RCC 7860 (cell line): Measurements from ENCODE around the gene MRPL14.

Experiments
- DNase-seq: peaks from one replicate; pipeline ENCODE4 v3.0.0-alpha.2; 2015; ENCODE audit warnings: low spot score
- FAIRE-seq: peaks from 2 replicates; lab custom pipeline; 2012; peaks lifted over from hg19 to GRCh38; lab: Jason Lieb, UNC

Gene MRPL14

GRCh38 chr6:44127186-44128019 is at the start of gene MRPL14, which contains the start of gene TMEM63B:
Gene MRPL14 (minus strand): TSS chr6:44127452. CDS start chr6:44116611, 10,841 bp downstream.
Gene TMEM63B (plus strand): TSS chr6:44127554. CDS start chr6:44134585, 7,031 bp downstream.
- FAIRE-seq = no peak
- DNase-seq = peak; percentile 58

- DNase-seq (no peak), FAIRE-seq (no peak)
Observed at GRCh38 chr6:44176130-44176761, 49.0 kb upstream of the MRPL14 start.

DNA sequence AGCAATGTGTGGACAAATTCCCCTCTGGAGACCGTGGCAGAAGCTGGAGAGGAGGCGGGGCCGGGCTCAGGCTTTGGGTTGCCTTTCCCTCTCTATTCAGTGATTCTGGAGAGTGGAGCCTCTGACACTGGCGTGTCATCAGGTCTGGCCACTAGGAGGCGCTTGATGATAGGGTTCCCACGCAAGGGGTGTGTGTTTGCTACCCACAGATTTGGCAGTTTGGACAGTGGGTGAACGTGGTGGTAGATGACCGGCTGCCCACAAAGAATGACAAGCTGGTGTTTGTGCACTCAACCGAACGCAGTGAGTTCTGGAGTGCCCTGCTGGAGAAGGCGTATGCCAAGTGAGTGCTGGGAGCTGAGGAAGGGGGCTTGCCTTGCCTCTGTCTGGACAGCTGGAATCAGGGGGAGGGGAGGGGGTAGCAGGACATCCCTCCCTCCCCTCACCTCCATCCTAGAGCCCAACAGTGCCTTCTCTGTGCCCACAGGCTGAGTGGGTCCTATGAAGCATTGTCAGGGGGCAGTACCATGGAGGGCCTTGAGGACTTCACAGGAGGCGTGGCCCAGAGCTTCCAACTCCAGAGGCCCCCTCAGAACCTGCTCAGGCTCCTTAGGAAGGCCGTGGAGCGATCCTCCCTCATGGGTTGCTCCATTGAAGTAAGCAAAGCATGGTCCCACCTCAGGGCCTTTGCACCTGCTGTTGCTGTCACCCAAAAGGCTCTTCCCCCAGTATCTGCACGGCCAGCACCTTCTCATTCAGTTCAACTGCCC is 45.7 kb upstream of the MRPL14 start:
- FAIRE-seq = peak; percentile 58

GRCh38 chr6:44171899-44172546 is 44.8 kb upstream of the MRPL14 start:
- DNase-seq = no peak
- no peak for FAIRE-seq

More for the DNA sequence above, 45.7 kb upstream of the MRPL14 start:
- DNase-seq = peak; percentile 70

DNA sequence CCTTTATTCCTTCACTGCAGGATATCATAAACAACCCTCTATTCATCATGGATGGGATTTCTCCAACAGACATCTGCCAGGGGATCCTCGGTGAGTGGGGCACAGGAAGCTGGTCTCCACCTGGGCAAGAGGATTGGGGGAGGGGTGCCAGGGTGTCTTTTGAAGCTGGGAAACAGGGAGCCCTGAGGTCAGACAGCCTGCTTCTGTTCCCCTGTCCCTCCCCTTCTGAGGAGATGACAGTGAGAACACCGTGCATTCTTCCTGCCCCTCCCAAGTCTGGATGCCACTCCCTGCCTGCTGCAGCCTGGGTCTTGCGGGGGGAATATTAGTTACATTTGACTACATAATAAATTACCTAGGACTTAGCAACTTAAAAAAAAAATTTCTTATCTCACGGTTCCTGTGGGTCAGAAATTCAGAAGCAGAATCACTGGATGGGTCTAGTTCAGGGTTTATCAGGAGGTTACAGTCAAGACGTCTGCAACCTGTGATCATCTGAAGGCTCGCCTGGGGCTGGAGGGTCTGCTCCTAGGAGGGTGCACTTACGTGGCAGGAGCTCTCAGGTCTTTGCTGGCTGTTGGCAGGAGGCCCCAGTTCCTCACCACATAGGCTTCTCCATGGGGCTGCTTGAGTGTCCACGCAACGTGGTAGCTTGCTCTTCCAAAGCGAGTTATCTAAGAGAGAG is 42.8 kb upstream of the MRPL14 start:
- DNase-seq (no peak), FAIRE-seq (no peak)

DNA sequence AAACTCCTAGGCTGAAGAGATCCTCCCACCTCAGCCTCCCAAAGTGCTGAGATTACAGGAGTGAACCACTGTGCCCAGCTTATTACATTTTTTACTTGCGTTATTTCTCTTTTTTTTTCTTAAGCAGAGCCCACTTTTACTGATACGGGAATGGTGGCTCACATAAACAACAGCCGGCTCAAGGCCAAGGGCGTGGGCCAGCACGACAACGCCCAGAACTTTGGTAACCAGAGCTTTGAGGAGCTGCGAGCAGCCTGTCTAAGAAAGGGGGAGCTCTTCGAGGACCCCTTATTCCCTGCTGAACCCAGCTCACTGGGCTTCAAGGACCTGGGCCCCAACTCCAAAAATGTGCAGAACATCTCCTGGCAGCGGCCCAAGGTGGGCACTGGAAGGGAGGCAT is 41.9 kb upstream of the MRPL14 start:
- FAIRE-seq (no peak), DNase-seq (no peak)

DNA sequence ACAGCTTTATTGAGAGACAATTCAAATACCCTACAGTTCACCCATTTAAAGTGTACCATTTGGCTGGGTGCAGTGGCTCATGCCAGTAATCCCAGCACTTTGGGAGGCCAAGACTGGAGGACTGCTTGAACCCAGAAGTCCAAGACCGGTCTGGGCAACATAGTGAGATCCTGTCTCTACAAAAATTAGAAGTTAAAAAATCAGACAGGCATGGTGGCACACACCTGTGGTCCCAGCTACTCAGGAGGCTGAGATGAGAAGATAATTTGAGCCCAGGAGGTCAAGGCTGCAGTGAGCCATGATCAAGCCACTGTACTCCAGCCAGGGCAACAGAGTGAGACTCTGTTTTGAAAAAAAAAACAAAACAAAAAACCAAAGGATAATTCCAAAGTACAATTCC is 40.3 kb upstream of the MRPL14 start:
- FAIRE-seq = no peak
- DNase-seq = no peak

DNA sequence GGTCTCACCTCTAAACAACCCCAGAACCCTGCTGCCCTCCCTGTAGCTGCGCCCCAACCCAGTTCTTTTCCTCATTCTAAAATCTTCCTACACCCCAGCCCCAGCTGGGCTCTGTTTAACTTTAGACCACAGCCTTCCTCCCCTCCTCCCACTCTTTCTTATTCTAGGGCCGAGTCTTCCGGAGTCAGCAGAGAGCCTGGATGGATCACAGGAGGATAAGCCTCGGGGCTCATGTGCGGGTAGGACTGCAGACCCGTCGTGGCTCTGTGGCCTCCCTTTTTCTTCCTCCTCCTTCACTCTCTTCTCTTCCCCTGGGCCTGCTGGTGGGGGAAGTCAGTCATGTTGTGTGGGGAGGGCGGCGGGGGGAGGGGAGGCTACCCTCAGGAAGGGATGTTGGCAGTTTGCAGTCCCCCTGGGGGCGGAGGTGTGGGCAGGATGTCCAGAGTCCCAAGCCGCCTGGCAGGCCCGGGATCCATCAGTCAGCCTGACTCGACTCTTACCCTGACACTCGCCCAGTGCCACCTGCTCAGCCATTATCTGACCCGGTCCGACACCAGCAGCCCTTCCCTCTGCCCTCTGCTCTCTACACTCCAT is 39.4 kb upstream of the MRPL14 start:
- FAIRE-seq = no peak
- DNase-seq = no peak

- no peak for FAIRE-seq
- DNase-seq = no peak
Observed at GRCh38 chr6:44166116-44166515, 38.9 kb upstream of the MRPL14 start.

DNA sequence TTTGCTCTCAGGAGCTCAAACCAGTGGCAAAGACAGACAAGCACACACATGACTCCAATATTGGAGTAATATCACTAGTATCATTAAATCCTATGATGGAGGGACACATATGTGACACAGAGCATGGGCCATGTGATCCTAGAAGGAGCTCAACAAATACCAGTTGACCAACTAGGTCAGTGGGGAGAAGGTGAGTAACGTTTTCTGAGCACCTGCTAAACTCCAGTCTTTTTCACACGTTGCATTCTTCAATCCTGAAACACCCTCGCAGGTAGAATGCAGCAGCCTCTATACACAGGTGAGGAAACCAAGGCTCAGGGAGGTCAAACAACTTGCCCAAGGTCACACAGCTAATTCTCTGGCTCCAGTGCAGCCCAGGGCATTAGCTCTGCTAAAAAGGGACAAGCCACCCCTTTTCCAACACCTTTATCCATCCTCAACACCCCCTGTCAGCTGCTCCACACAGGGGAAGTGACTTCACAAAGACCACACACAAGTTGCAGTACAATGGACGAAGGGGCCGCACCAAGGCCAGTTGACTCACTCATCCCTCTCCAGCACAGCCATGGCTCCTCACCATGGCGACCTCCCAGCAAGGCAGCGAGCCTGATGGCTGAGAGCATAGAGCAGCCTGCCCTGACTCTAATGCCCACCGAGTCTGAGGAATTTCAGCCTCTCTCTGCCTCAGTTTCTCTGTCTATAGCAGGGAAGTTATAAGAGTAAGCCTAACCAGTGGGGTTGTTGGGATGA is 35.8 kb upstream of the MRPL14 start:
- no peak for DNase-seq
- FAIRE-seq = no peak

- DNase-seq = no peak
- no peak for FAIRE-seq
Observed at GRCh38 chr6:44161997-44162338, 34.7 kb upstream of the MRPL14 start.

DNA sequence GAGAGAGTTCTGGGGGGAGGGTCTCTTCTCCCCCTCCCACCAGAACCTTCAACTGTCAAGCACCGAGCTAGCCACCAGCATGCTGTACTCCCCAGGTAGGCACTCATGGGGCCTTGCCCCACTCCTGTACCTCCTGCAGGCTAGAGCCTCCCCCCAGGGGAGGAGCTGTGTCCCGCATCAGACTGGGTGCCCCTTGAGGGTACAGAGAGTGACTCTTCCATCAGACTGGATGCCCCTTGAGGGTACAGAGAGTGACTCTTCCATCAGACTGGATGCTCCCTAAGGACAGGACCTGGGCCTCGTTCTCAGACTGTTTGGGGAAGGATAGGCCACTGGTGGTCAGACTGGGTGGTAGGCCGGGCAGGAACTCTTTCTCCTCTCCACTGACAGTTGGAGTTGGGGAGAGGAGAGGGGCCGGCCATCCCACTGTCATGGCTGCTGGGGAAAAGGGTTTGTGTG is 31.5 kb upstream of the MRPL14 start, which contains the start of gene CAPN11:
Gene CAPN11 (plus strand): TSS at position 51 of the 459 bp plus-strand sequence. CDS start 29 bp downstream, at position 80.
- no peak for FAIRE-seq

GRCh38 chr6:44157152-44157521 is 29.9 kb upstream of the MRPL14 start:
- DNase-seq (no peak), FAIRE-seq (no peak)

More for the DNA sequence above, 31.5 kb upstream of the MRPL14 start, which contains the start of gene CAPN11:
- DNase-seq = no peak

GRCh38 chr6:44156494-44157151 is 29.4 kb upstream of the MRPL14 start:
- DNase-seq (no peak), FAIRE-seq (no peak)

GRCh38 chr6:44154067-44154466 is 26.8 kb upstream of the MRPL14 start:
- DNase-seq (no peak), FAIRE-seq (no peak)

GRCh38 chr6:44152533-44152932 is 25.3 kb upstream of the MRPL14 start:
- DNase-seq (no peak), FAIRE-seq (no peak)

DNA sequence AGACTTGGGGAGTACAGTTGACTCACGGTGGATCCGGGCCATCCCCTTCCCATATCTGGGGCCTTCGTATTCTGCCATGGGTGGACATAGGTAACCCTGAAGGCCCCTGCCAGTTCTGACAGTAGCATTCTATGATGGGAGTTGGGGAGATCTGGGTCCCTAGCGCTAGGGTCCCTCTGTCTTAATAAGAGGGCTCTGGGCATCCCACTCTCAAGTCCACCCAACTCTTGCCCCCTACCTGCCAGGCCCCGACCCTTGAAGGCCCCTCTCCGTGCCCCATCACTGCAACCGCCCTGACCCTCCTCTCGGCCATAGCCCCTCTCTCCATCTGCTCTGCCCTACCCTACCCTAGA is 24.8 kb upstream of the MRPL14 start:
- DNase-seq (no peak), FAIRE-seq (no peak)

DNA sequence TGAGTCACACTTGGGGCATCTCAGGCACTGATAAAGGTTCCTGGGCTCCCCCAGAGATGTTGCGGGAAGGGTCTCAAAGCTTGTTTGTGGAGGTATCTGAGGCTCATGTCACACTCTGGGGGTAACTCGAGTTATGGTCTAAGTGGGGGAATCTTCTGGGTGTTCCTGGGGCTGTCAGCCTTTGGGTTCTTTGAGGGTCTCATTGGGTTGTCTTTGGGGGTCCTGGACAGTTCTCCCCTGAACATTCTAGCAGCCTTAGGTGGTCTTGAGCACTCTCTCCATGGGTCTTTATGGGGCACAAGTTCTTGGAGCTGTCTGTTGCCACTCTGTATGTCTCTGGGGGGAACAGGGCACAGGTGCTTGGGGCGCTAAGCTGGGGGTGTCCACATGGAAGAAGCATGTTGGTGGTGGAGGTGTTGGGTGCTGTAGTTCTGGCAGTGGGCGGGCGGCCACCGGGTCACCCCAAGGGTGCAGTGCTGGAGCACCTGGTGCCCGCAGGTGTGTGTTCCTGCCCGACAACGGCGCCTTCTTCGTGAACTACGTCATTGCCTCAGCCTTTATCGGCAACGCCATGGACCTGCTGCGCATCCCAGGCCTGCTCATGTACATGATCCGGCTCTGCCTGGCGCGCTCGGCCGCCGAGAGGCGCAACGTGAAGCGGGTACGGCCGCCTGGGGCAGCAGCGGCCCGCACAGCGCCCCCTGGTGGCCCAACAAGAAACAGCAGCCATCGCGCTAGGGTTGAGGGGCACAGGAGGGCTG is 24.3 kb upstream of the MRPL14 start:
- peak; percentile 15 for DNase-seq
- FAIRE-seq = no peak
